DMS 273 (cell line): ENCODE results near the gene ACO2.

ENCODE experiments used
- DNase-seq: peaks from one replicate; lab custom pipeline; 2025; ENCODE audit not compliant: unreplicated experiment; lab: John Stamatoyannopoulos, UW

ACO2 gene

GRCh38 chr22:41447435-41448188 is 21.3 kb upstream of the ACO2 start:
- DNase-seq = peak; percentile 87

- peak; percentile 98 for DNase-seq
Measured at GRCh38 chr22:41448189-41448808, 20.6 kb upstream of the ACO2 start.

DNA sequence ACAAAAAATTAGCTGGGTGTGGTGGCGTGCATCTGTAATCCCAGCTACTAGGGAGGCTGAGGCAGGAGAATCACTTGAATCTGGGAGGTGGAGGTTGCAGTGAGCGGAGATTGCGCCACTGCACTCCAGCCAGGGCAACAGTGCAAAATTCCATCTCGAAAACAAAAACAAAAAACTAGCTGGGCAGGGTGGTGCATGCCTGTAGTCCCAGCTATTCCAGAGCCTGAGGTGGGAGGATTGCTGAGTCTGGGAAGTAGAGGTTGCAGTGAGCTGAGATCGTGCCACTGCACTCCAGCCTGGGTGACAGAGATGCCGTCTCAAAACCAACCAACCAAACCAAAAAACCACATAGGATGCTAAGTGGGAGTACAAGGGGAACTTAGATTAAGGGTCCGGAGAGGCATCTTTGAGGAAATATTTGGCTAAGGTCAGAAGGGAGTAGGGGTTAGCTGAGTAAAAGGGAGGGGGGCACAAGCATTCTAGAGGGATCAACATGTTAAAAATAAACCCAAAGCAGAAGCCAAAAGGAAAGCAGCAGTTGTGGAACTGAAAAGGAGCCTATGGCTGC is 10.7 kb upstream of the ACO2 start:
- no peak for DNase-seq

DNA sequence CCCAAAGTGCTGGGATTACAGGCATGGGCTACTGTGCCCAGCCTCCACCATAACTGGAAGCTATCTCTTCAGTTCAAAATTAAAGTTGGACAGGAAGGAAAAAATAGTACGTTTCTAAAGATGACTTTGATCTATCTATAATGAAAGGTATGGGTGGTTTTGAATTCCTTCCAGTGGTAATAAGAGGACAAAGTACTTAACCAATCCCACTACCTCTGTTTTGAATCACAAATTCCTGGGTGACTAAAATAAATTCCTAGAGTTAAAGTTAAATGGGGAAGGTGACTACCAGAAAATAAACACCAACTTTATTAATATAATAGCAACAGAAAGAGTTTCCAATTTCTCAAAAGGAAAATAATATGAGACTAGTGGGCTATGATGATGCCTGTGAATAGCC is 9.5 kb upstream of the ACO2 start:
- DNase-seq = no peak

DNA sequence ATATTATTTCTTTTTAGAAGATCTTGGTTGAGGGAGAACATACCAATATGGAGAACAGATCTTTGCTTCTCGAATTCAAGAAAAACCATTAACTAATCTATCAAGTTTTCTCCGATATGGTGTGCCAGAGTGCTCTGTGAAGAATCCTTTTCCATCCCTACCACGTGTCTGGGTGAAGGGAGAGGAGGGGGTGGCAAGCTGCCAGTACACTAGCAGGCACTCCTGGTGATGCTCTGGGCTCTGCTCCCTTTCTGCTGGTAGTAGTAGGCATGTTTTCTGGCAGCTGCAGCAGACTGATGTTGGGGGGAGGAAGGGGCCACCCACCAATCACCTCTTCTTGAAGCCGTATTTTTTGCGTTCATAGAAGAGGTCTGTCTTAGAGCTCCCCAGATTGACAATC is 8.8 kb upstream of the ACO2 start:
- peak; percentile 40 for DNase-seq

DNA sequence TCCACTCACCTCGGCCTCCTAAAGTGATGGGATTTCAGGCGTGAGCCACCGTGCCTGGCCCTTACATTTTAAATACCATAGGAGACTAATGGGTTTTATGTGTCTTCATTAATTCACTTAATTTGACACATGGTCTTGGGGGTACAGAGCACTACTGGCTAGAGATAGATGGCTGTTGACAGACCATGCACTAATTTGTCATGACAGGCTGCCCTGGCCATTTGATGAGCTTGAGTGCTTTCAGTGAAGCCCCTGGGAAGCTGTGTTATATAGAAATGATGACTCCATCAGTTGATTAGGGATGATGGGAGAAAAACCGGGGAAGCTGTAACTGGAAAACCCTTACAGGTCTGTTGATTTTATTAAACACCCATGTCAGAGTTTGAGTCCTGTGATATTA is 7.0 kb upstream of the ACO2 start:
- no peak for DNase-seq

DNA sequence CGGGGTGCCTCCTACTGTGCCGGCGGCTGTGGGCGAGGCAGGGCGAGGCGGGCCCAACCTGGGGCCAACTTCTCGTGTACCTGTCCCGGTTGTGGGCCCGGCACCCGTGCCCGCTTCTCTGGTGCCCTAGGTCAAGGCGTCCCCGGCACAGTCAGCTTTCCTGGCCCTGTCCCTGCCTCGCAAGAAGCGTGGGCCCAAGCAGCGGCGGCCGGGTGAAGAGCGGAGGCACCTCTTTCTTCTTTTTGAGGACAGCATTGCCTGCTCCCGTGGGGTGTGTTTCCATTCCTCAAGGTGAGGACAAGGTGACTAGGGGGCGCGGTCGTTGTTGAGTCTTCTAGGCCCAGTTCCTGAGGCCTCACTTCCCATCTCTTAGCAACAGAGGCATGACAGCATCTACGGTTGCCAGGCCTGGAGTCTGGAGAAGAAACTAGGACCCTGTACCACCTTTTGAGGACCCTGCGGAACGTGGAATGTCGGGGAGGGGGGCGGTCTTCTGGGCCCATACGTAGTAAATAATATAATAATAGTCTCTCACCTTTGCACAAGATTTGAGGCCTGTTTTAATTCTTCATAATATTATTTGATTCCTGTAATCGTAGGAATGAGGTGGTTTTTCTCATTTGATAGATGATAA is 418 bp downstream of the ACO2 start:
- DNase-seq = peak; percentile 49

DNA sequence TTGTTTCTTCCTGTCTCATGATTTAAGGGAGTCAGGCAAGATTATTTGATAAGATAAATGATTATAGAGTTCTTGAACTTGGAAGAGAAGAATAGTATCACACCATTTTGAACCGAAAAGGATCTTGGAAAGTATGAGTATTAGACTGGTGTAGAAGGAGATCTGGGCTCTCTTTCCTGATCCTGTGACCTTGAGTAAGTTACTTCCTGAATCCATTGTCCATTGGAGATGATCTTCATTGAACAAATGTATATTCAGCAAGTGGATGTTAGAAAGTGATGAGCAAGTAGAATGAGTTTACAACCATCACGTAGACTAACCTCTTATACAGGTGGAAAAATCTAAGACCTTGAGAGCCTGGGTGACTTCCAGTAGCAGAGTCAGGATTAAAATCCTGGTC is 2.0 kb downstream of the ACO2 start:
- DNase-seq = no peak

GRCh38 chr22:41471568-41471967 is 2.7 kb downstream of the ACO2 start:
- DNase-seq = no peak

DNA sequence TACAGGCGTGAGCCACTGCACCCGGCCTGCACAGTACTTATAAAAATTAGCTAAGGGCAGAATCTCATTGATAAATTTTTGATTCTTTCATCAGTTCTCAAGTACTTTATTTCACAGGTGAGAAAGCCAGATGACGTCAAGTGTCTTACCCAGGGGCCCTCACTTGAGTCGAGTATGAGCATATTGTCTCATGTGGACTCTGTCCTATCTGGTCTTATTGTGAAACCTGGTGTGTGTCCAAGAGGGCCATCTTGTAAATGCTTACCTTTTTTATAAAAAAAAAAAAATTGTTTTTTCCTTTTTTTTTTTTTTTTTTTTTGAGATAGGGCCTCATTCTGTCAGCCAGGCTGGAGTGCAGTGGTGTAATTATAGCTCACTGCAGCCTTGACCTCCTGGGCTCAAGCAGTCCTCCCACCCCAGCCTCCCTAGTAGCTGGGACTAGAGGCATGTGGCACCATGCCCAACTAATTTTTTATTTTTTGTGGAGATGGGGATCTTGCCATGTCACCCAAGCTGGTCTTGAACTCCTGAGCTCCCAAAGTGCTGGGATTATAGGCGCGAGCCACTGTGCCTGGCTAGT is 6.0 kb downstream of the ACO2 start:
- DNase-seq = no peak

GRCh38 chr22:41478473-41478872 is 9.6 kb downstream of the ACO2 start:
- no peak for DNase-seq

- DNase-seq = peak; percentile 91
Measured at GRCh38 chr22:41478891-41479521, 10.1 kb downstream of the ACO2 start.

DNA sequence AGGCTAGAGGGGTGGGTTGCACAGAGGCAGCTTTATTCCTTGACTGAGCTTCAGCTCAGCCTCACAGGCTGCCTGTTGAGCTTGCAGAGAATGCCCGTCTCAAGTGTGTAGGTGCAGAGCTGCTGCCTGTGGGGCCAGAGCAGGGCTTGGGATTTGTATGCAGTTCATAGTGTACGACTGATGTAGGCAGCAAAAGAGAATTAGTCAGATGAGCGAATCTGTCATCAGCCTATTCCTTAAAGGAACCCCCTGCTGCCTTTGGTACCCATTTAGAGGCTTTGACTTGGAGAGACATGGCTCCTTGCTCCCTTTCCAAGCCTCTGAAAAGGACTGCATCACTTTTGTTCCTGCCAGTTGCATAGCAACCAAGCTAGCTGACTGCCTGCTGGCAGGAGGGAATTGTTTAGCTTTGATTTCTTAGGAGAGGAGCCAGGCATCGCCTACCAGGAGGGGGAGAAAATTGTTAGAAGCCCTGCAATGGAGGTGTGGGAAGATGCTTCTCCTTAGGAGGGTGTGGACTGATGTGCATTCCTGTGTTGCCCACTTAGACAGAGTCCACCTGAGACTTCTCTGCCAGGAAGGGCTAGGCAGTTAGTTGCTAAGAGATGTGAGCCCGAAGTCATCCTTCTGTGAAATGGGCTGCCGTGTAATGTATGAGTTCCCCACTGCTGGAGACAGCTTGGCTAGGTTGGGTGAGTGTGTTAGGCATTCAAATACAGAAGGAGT is 10.9 kb downstream of the ACO2 start:
- DNase-seq = peak; percentile 56

- DNase-seq = peak; percentile 66
Measured at GRCh38 chr22:41480397-41480735, 11.4 kb downstream of the ACO2 start.

DNA sequence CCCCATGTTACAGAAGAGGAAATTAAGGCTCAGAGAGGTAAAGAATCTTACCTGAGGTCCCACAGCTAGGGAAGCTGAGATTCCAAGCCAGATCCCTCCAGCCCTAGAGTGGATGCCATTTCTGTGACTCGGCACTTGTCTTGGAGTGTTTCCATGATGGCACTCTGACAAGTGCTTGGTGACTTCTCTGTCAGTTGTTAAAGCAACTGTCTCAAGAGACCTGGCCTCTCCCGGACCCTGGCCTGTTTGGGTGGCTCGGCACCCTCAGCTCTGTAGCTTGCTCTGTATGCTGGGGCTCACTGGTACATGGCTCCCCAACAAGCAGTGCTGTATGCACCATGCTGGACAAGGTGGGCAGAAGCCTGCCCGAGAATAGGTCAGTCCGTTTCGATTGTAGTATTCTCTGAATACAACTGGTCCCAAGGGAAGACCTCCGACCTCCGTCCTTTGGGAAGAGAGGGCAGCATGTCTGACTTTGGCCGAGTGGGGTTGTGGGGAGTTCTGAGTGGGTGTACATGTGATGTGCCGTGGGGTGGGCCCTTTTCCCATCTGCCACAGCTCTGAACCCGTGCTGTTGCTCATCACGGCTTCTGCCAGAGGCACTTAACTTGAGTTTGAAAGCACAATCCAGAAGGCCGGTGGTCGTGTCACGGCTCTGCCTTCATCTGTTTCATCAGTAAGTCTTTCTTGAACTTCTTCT is 12.4 kb downstream of the ACO2 start:
- no peak for DNase-seq

DNA sequence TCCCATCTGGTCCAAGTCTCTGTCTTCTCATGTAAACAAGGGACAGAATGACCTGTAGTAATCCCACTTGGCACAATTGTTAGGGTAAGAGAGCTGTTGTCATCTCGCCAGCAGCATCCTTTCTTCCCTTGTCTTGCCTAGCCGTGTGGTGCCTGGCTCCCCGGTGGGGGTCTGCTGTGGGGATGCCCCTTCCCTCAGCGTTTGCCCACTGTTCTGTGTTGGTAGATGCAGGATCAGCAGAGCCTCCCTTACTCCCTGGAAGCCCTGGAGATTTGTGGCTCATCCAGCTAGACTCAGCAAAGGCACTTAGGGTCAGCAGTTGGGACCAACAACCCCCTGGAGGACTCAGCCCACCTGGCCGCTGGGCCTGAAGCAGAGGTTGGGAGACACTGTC is 13.0 kb downstream of the ACO2 start:
- DNase-seq = no peak

DNA sequence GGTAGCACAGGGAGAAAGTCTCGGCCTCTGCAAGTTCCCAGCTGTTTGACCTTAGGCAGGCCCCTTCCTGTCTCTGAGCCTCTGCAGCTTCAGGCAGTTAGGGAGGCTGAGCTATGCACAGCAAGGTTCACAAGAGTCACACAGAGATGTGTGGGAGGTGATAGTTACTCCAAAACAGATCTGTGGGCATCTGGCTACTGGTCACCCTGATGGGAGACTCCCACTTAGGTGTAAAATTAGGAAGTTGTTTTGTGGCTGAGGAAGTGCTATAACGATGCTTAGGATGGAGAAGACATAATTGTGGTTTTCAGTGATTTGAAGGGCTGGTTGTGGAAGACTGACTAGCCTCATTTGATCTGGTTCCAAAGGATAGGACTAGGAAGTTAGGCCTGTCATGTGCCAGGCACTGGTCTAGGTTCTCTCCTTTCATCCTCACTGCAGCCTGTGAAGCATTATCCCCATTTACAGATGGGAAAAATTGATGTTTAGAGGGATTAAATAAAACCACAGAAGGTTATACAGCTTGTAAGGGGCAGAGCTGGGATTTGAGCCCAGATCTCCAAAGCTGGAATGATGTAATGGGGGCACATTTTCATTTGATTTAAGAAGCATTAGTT is 13.5 kb downstream of the ACO2 start:
- no peak for DNase-seq

DNA sequence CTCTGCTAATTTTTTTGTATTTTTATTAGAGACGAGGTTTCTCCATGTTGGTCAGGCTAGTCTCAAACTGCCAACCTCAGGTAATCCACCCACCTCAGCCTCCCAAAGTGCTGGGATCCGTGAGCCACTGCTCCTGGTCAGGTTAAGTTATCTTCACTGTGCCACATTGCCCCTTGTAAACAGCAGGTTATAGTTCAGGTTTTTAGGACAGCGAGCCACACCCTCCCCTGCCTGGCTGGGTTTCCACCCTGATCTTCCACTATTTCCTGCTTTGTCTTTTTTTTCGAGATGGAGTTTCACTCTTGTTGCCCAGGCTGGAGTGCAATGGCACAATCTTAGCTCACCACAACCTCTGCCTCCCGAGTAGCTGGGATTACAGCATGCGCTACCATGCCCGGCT is 16.1 kb downstream of the ACO2 start:
- DNase-seq = no peak

GRCh38 chr22:41487037-41487935 is 18.4 kb downstream of the ACO2 start:
- DNase-seq = no peak
